ENCODE data around the gene CNTNAP5.
"Not testable (repeated sequence)": the region's sequence is repeated elsewhere in the genome, so short reads cannot be mapped to it uniquely, and the experiment has no call there.

CNTNAP5 gene

GRCh38 chr2:124333784-124334183, 308.7 kb downstream of the CNTNAP5 start:
- DNase-seq: no peak

GRCh38 chr2:124335058-124335457, 310.0 kb downstream of the CNTNAP5 start:
- no peak for DNase-seq

GRCh38 chr2:124339709-124340108, 314.6 kb downstream of the CNTNAP5 start:
- DNase-seq: no peak

GRCh38 chr2:124343827-124344498, 318.9 kb downstream of the CNTNAP5 start:
- DNase-seq: no peak

GRCh38 chr2:124347209-124347608, 322.1 kb downstream of the CNTNAP5 start:
- DNase-seq: no peak

GRCh38 chr2:124353656-124354055, 328.6 kb downstream of the CNTNAP5 start:
- DNase-seq: no peak

- no peak for DNase-seq
These were observed 329.4 kb downstream of the CNTNAP5 start for GRCh38 chr2:124354466-124354865.

GRCh38 chr2:124361966-124362365, 336.9 kb downstream of the CNTNAP5 start:
- DNase-seq: not testable (repeated sequence)

- DNase-seq: no peak
These were observed 344.1 kb downstream of the CNTNAP5 start for GRCh38 chr2:124369181-124369580.

- no peak for DNase-seq
These were observed 355.2 kb downstream of the CNTNAP5 start for GRCh38 chr2:124380221-124380749.

GRCh38 chr2:124382067-124382618, 357.1 kb downstream of the CNTNAP5 start:
- no peak for DNase-seq

- no peak for DNase-seq
These were observed 370.9 kb downstream of the CNTNAP5 start for GRCh38 chr2:124395961-124396360.

GRCh38 chr2:124402274-124402673, 377.2 kb downstream of the CNTNAP5 start:
- peak; percentile 78 for DNase-seq

GRCh38 chr2:124407836-124408534, 382.9 kb downstream of the CNTNAP5 start:
- DNase-seq: not testable (repeated sequence)

GRCh38 chr2:124424074-124424473, 399.0 kb downstream of the CNTNAP5 start:
- no peak for DNase-seq

GRCh38 chr2:124426122-124426521, 401.0 kb downstream of the CNTNAP5 start:
- no peak for DNase-seq

- no peak for DNase-seq
These were observed 401.5 kb downstream of the CNTNAP5 start for GRCh38 chr2:124426625-124427024.

GRCh38 chr2:124437811-124438210, 412.7 kb downstream of the CNTNAP5 start:
- peak; percentile 28 for DNase-seq

GRCh38 chr2:124450481-124450880, 425.4 kb downstream of the CNTNAP5 start:
- no peak for DNase-seq

GRCh38 chr2:124476291-124476690, 451.2 kb downstream of the CNTNAP5 start:
- DNase-seq: no peak

GRCh38 chr2:124478761-124479160, 453.7 kb downstream of the CNTNAP5 start:
- DNase-seq: no peak

GRCh38 chr2:124480958-124481357, 455.9 kb downstream of the CNTNAP5 start:
- no peak for DNase-seq

- no peak for DNase-seq
These were observed 457.0 kb downstream of the CNTNAP5 start for GRCh38 chr2:124482044-124482443.

GRCh38 chr2:124482551-124482950, 457.5 kb downstream of the CNTNAP5 start:
- no peak for DNase-seq

Measured in NCI-H2029 treated with DMSO at 0.1 percent for 48 hours (cell line).